HG03097 (cell line): Measurements from ENCODE around the gene ICE1.
A peak's percentile ranks its signal among the peaks of the same experiment; 100 is the strongest.
"Not testable (repeated sequence)": the region's sequence is repeated elsewhere in the genome, so short reads cannot be mapped to it uniquely, and the experiment has no call there.

Experiments
- ATAC-seq: cut with Tn5 transposase; IDR thresholded peaks from one replicate; pipeline ENCODE4 v1.9.1; 2021; ENCODE audit not compliant: unreplicated experiment, low FRiP score

ICE1 gene

GRCh38 chr5:5421961-5422818 lies at the start of gene ICE1:
Gene ICE1, plus strand, starts transcription at chr5:5422677. Its CDS starts 239 bp downstream, at chr5:5422916.
- ATAC-seq, result peak; percentile 86

DNA sequence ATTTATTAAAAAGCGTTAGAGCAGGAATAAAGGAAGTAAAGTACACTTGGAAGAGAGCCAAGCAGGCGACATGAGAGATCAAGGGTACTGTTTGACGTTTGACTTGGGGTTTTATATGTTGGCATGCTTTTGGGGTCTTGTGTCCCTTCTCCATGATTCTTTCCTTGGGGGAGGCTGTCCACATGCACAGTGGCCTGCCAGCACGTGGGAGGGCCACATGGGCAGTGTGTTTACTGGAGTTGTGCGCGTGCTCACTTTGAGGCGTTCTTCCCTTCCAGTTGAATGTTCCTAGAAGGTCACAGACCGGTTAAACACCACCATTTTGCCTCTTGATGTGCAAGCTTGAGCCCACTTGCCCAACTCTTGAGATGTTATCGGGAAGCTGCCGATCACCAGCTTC lies 49.5 kb upstream of the ICE1 start:
- ATAC-seq, result no peak

DNA sequence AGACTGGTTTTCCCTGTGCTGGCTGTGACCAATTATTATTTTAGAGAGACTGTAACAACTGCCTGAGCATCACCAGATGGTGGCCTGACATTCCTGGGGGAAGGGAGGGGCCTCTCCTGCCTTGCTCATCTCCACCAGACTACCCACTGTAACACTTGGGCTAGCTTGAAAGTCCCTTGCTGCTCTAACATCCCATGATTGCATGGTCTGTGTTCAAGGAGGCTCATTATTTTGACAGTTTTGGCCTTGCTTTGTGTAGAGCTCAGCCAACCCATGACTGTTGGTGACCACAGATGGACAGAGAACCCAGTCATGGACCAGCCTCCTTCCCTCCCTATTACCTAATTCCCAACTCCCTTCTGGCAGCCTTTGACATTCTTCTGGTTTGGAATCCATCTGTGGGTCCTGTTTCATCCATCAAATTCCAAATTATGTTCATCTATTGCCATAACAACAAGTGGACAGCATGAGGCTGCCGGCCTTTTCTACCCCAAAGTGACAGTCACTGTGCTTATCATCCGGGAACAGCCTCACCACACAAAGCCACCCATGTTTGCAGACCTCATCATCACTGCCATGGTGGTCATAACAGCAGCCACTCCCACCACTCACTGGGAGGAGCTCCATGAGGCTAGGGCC lies 49.0 kb upstream of the ICE1 start:
- ATAC-seq, result no peak

DNA sequence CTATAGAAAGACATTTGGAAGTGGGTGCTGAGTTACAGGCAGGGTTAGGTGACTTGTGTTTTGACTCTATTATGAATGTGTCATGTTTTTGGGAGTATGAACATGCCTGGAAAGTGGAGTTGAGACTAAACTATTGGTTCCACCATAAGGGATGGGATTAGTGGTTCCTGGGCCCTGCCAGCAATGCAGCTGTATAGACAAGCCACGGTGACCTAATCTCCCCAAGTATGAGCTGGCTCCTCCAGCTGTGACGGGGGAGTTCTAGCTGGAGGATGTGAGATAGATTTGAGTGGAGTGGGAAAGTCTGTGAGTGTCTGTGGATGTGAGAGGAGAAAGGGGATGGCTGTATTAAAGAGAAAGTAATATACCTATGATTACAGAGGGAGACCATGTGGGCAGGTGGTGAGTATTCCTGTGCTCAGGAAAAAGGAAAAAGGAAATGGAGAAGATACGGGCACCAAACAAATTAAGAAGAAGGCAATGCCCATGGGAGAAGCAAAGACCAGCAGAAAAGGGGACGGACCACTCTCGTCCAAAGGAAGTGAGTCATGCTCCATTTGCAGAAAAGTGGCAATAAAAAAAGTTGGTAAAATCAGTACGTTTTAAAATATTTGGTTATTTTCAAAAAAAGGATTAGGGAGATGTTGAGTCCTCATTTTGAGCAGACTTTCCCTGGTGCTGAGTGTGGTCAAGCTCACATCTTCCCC lies 48.3 kb upstream of the ICE1 start:
- ATAC-seq, result no peak

DNA sequence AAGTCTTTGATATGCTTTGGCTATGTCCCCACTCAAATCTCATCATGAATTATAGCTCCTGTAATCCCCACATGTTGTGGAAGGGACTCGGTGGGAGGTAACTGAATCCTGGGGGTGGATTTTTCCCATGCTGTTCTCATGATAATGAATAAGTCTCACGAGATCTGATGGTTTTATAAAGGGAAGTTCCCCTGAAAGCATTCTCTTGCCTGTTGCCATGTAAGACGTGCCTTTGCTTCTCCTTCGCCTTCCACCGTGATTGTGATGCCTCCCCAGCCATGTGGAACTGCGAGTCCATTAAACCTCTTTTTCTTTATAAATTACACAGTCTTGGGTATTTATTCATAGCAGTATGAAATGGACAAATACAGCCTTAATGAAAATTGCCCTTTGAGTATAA lies 44.7 kb upstream of the ICE1 start:
- no peak for ATAC-seq

GRCh38 chr5:5378531-5378930 lies 43.9 kb upstream of the ICE1 start:
- no peak for ATAC-seq

DNA sequence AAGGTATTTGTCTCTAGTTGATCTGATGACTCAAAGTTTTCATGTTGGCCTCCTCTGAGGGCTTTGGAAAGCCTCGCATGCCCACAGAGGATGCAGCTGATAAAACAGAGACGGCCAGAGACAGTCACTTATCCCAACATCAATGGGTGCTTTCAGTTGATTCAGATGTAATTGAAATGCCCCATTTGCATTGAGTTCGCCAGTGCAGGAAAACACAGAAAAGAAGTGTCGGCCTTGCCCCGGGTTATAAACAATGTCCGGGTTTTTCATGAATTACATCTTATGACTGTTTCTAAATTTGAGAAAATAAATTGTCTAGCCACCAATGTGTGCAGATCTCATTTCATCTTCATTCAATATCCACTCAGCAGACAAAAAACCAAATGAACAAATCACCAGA lies 42.2 kb upstream of the ICE1 start:
- no peak for ATAC-seq

GRCh38 chr5:5381310-5381913 lies 41.1 kb upstream of the ICE1 start:
- no peak for ATAC-seq

DNA sequence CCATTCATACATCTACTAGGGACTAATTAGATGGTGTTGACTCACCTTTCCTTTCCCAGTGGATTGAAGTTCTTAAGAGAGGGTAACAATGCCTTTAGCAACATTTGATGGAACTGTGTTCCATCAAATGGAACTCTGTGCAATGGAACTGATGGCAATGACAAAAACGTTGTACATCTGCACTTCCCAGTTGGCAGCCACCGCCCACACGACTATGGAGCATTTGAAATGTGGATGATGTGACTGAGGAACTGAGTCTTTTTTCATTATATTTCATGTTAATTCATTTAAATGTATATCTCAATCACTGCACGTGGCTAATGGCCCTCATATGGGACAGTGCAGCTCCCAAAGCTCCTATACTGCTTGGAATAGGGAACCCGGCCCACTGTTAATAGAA lies 39.0 kb upstream of the ICE1 start:
- ATAC-seq, result no peak

GRCh38 chr5:5384660-5385330 lies 37.7 kb upstream of the ICE1 start:
- no peak for ATAC-seq

DNA sequence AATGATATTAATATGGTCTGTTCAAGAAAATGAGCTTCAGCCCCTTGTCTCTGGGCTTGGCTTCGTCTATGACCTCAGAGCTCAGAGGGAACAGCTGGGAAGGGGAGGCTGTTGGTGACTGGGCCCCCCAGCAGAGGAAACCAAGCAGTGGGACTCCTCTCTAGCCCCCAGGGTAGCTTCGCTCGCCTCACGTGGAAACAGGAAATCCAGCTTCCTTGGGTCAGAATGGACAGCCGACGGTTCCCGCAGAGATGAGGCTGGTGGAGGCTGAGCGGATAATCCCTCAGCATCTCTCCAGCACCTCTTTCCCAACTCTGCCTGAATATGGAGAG lies 37.2 kb upstream of the ICE1 start:
- no peak for ATAC-seq

DNA sequence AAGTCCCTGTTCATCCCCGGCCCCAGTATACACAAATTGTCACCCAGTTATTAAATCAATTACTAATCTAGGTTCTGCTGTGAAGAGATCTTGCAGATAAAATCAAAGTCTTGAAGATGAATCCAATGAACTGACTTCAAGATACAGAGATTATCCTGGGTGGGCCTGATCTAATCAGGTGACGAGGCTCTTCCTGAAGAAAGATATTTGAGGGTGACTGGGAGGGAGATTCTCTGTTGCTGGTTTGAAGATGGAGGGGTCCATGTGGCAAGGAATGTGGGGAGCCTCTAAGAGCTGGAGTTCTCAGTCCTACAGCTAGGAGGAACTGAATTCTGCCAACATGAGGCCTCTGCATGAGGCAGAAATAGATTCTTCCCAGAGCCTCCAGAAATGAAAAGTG lies 36.1 kb upstream of the ICE1 start:
- no peak for ATAC-seq

- no peak for ATAC-seq
These were observed 35.3 kb upstream of the ICE1 start for GRCh38 chr5:5387192-5387591.

- ATAC-seq, result no peak
These were observed 34.7 kb upstream of the ICE1 start for GRCh38 chr5:5387777-5388176.

GRCh38 chr5:5390121-5390869 lies 32.2 kb upstream of the ICE1 start:
- ATAC-seq, result not testable (repeated sequence)

DNA sequence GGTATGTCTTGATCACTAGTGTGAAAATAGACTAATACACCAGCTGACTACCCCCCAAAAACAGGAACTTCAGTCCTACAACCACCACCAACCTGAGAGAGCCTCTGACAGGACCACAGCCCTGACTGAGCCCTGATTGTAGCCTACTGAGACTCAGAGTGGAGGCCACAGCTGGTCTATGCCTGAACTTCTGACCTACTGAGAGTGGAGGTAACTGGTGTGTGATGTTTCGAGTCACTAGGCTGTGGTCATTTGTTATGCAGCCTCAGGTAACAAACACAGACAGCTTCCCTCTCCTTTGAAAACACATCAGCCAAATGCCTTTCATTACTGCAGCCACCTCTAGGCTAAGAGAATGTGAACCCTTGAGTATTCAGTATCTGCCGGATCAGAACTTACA lies 30.0 kb upstream of the ICE1 start:
- ATAC-seq, result not testable (repeated sequence)

GRCh38 chr5:5394384-5394986 lies 28.0 kb upstream of the ICE1 start:
- ATAC-seq, result not testable (repeated sequence)

DNA sequence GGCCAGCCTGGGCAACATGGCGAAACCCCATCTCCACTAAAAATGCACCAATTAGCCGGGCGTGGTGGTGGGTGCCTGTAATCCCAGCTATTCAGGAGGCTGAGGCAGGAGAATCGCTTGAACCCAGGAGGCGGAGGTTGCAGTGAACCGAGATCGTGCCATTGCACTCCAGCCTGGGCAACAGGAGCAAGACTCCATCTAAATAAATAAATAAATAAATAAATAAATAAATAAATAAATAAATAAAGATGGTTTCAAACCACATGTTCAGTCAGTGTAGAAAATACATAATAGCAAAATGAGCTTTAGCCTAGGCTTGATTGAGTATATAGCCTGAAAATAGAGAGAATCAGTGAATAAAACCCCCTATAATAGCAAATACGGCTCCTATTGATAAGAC lies 27.4 kb upstream of the ICE1 start:
- ATAC-seq, result not testable (repeated sequence)

- no peak for ATAC-seq
These were observed 24.4 kb upstream of the ICE1 start for GRCh38 chr5:5398071-5398470.

GRCh38 chr5:5401095-5401494 lies 21.4 kb upstream of the ICE1 start:
- ATAC-seq, result no peak
